Ovary (tissue), 3 donors: Measurements from ENCODE around the gene TJP1.

Source experiments
- CTCF ChIP-seq, 3 donors: fragments of 450-650 bp in 2 of 3; fragments of 200-600 bp in 1 of 3; IDR thresholded peaks; one replicate each; pipeline versions ENCODE4 v1.5.1 to v1.8.0; 2016 to 2022; ENCODE audit warnings: antibody characterized with exemption in 3 of 3, mild to moderate bottlenecking in 1 of 3
- EP300 ChIP-seq: sonication (generic); formaldehyde crosslinking; IDR thresholded peaks from one replicate; pipeline ENCODE4 v1.6.1; 2017; ENCODE audit warnings: antibody characterized with exemption
- POLR2A ChIP-seq: fragments of 450-650 bp; IDR thresholded peaks from one replicate; pipeline ENCODE4 v1.6.1; 2017; ENCODE audit warnings: antibody characterized with exemption, mild to moderate bottlenecking, moderate library complexity
- donor health status: DM: no; HTN: no; CAD: no.

- no peak for TF ChIP-seq CTCF (IDR thresholded peaks at IDR 0.05)
- no peak for TF ChIP-seq EP300
- no peak for TF ChIP-seq POLR2A
These were observed 65.7 kb downstream of the TJP1 start for GRCh38 chr15:29756358-29757267.
